Activated B cell treated with CpG ODN at 0.5 μM for 24 hours (primary cell): ENCODE data around the gene METTL25. TPM values are rescaled to one million over a fixed set of nuclear protein-coding genes. Genes with fewer than 3 reads are reported as not detected.

Experiments
- ATAC-seq: fragments of 200-7000 bp; cut with Tn5 transposase; one replicate; pipeline ENCODE4 v1.10.0; 2021; ENCODE audit warnings: low read depth, mild to moderate bottlenecking, moderate library complexity
- CTCF ChIA-PET: fragments of 350-600 bp; sonication (Branson Sonifier 250); formaldehyde crosslinking; loops from one replicate; lab custom pipeline; 2021; ENCODE audit warnings: antibody characterized with exemption; lab: Charles Lee
- POLR2A ChIA-PET: fragments of 350-600 bp; sonication (Branson Sonifier 250); formaldehyde crosslinking; loops from one replicate; lab custom pipeline; 2021; ENCODE audit warnings: antibody characterized with exemption; lab: Charles Lee
- DNase-seq: peaks from one replicate; pipeline ENCODE4 v3.0.0; 2022
- H3K27ac Mint-ChIP-seq: one replicate; pipeline ENCODE4 v1.8.0; 2020; ENCODE audit warnings: mixed read lengths
- H3K27me3 Mint-ChIP-seq: one replicate; pipeline ENCODE4 v1.8.0; 2021; ENCODE audit warnings: mixed read lengths
- H3K36me3 Mint-ChIP-seq: one replicate; pipeline ENCODE4 v1.8.0; 2021; ENCODE audit warnings: low read depth, mixed read lengths
- H3K4me1 Mint-ChIP-seq: one replicate; pipeline ENCODE4 v1.8.0; 2021; ENCODE audit warnings: mixed read lengths
- H3K4me3 Mint-ChIP-seq: one replicate; pipeline ENCODE4 v1.8.0; 2020; ENCODE audit warnings: mild to moderate bottlenecking, mixed read lengths
- H3K9me3 Mint-ChIP-seq: one replicate; pipeline ENCODE4 v1.8.0; 2020; ENCODE audit warnings: mixed read lengths
- intact Hi-C: fragments of 100-400 bp; cut with micrococcal nuclease; formaldehyde crosslinking; loops from one replicate; pipeline ENCODE4 v1.15.1; 2024
- total RNA-seq: library from RNA; stranded (reverse); gene quantifications from 2 replicates; pipeline ENCODE4 v1.2.3, GENCODE V29; 2022
- TF ChIP-seq, protein P1 (sequence below): fragments of 200-600 bp; IDR thresholded peaks from one replicate; pipeline ENCODE4 v1.8.0; 2022; ENCODE audit warnings: antibody characterized with exemption, mild to moderate bottlenecking

Gene METTL25
- total RNA-seq, 1 donor from 2014 or later, result 17.1 TPM

DNA sequence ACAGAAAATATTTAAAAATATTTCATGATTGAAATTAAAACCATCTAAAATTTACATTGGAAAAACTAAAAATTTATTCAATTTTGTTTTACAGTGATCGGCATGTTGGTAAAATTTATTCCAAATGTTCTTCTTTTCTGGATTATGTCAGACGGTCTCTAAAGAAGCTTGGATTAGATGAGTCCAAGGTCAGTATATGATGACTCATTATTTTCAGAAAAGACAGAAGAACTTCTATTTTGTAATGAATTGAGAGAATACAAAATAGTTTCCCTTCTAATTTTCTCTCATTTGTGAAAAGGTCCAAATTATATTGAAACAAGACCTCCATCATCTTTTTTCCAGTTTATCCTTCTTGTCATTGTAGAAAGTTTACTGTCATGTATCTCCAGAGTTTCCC is 98.3 kb downstream of the METTL25 start:
- CTCF ChIA-PET, result no interaction called here
- POLR2A ChIA-PET, result no interaction called here
- H3K9me3 Mint-ChIP-seq, result no peaks in the 10 kb centered on the region
- TF ChIP-seq, protein P1, sequence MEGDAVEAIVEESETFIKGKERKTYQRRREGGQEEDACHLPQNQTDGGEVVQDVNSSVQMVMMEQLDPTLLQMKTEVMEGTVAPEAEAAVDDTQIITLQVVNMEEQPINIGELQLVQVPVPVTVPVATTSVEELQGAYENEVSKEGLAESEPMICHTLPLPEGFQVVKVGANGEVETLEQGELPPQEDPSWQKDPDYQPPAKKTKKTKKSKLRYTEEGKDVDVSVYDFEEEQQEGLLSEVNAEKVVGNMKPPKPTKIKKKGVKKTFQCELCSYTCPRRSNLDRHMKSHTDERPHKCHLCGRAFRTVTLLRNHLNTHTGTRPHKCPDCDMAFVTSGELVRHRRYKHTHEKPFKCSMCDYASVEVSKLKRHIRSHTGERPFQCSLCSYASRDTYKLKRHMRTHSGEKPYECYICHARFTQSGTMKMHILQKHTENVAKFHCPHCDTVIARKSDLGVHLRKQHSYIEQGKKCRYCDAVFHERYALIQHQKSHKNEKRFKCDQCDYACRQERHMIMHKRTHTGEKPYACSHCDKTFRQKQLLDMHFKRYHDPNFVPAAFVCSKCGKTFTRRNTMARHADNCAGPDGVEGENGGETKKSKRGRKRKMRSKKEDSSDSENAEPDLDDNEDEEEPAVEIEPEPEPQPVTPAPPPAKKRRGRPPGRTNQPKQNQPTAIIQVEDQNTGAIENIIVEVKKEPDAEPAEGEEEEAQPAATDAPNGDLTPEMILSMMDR, result no peak
- no peak overlapping the region for H3K4me3 Mint-ChIP-seq
- H3K4me1 Mint-ChIP-seq, result no peaks in the 10 kb centered on the region
- peaks cover 33% of the 10 kb centered on the region for H3K36me3 Mint-ChIP-seq
- ATAC-seq (no peak), DNase-seq (no peak)
- intact Hi-C loops, result no loop called here
- H3K27me3 Mint-ChIP-seq, result no peaks in the 10 kb centered on the region
- H3K27ac Mint-ChIP-seq, result no peak overlapping the region

DNA sequence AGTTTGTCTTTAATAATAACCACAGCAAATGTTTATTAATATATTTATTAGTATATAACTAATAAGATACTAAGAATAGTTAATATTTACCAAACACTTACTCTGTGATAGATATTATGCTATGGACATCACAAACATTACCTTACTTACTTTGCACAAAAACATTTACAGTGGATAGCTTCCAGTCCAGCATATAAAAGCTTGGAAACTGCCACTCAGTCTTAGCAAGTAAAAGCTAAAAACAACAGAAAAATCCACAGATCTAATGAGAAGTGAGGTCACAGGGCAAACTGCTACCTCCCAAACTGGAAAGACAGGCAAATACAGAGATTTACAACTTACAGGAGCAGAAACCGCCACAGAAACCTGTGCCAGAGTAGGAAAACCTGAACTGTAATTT is 99.8 kb downstream of the METTL25 start:
- no peaks in the 10 kb centered on the region for H3K4me1 Mint-ChIP-seq
- DNase-seq (no peak), ATAC-seq (no peak)
- H3K27me3 Mint-ChIP-seq, result no peaks in the 10 kb centered on the region
- CTCF ChIA-PET, result no interaction called here
- no peaks in the 10 kb centered on the region for H3K9me3 Mint-ChIP-seq
- H3K27ac Mint-ChIP-seq, result no peak overlapping the region
- TF ChIP-seq, protein P1, result no peak
- H3K36me3 Mint-ChIP-seq, result peaks cover 35% of the 10 kb centered on the region
- no peak overlapping the region for H3K4me3 Mint-ChIP-seq
- POLR2A ChIA-PET, result no interaction called here
- intact Hi-C loops, result no loop called here

DNA sequence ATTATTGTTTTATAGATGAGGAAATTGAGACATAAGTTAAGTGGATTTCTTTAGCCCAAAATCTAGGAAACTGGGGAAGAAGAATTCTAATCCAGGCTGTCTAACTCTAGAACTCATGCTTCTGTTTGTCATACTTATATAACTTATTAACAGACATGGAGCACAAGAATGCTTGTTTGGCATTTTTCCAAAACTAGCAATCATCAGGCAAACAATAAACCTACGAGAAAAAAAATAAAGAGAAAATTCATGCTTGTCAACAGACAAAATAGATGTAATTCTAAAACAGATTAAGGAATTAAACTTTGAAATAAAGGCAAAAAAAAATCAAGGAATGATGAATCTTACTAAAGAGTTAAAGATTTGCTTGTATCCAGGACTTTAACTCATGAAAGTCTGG is 103.1 kb downstream of the METTL25 start:
- CTCF ChIA-PET, result no interaction called here
- Mint-ChIP-seq H3K36me3 (peaks cover 46% of the 10 kb centered on the region), H3K9me3 (no peaks in the 10 kb centered on the region), H3K27ac (no peak overlapping the region), H3K4me3 (no peak overlapping the region), H3K27me3 (no peaks in the 10 kb centered on the region), H3K4me1 (no peaks in the 10 kb centered on the region)
- TF ChIP-seq, protein P1, result no peak
- ATAC-seq (no peak), DNase-seq (no peak)
- POLR2A ChIA-PET, result no interaction called here
- intact Hi-C loops, result no loop called here

- H3K36me3 Mint-ChIP-seq, result peaks cover 45% of the 10 kb centered on the region
- H3K27ac Mint-ChIP-seq, result no peak overlapping the region
- ChIA-PET POLR2A (no interaction called here), CTCF (no interaction called here)
- intact Hi-C loops, result no loop called here
- no peak for ATAC-seq
- no peaks in the 10 kb centered on the region for H3K9me3 Mint-ChIP-seq
- TF ChIP-seq, protein P1, result no peak
- no peak overlapping the region for H3K4me3 Mint-ChIP-seq
- H3K4me1 Mint-ChIP-seq, result no peaks in the 10 kb centered on the region
- no peak for DNase-seq
- no peaks in the 10 kb centered on the region for H3K27me3 Mint-ChIP-seq
These were observed 103.5 kb downstream of the METTL25 start for GRCh38 chr12:82461836-82462235.

DNA sequence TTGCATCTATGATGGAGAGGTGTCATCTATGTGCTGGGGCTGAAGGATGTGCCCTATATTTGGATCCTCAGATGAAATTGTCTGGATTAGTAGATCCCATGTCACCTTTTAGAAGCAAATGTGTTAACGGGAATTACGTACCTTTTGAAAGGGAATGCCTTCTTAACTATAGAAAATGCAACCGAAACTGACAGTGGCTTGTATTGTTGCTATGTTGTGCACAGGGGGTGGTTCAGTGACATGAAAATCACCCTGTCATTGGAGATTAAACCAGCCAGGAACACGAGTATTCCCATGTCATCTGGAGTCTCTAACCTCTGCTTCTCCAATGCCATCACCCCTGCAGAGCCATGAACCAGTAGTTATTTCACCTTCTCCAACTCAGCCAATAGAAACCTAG is 110.2 kb downstream of the METTL25 start:
- Mint-ChIP-seq H3K36me3 (peaks cover 60% of the 10 kb centered on the region), H3K9me3 (peaks cover 14% of the 10 kb centered on the region), H3K27me3 (no peaks in the 10 kb centered on the region), H3K27ac (no peak overlapping the region), H3K4me1 (no peaks in the 10 kb centered on the region), H3K4me3 (no peak overlapping the region)
- ChIA-PET POLR2A (no interaction called here), CTCF (no interaction called here)
- DNase-seq (no peak), ATAC-seq (no peak)
- TF ChIP-seq, protein P1, result no peak
- intact Hi-C loops, result no loop called here
